GM12878 (cell line): ENCODE results near the gene ARSJ. TPM values are rescaled to one million over a fixed set of nuclear protein-coding genes. Genes with fewer than 3 reads are reported as not detected.
A peak's percentile ranks its signal among the peaks of the same experiment; 100 is the strongest.

Experiments used
- ATAC-seq: fragments of 200-7000 bp; cut with Tn5 transposase; 3 replicates; pipeline ENCODE4 v1.9.1; 2020; ENCODE audit warnings: mild to moderate bottlenecking, moderate library complexity
- Bru-seq: library from RNA; stranded (reverse); fragments of 400-500 nt; gene quantifications from one replicate; lab custom pipeline; 2021; lab: Mats Ljungman, UMichigan
- BruChase-seq, 2 experiments: library from RNA; stranded (reverse); fragments of 400-500 nt; gene quantifications; one replicate each; lab custom pipeline; 2021; lab: Mats Ljungman, UMichigan
- BruUV-seq: library from RNA; stranded (reverse); fragments of 400-500 nt; replicated peaks from 2 replicates; lab custom pipeline; 2021; lab: Mats Ljungman, UMichigan
- CTCF ChIA-PET: fragments of 300-600 bp; sonication (Branson Sonifier 250); formaldehyde crosslinking; extraction: SDS; loops from one replicate; lab custom pipeline; 2021; ENCODE audit warnings: inconsistent platforms; lab: Yijun Ruan, JAX
- POLR2A ChIA-PET: fragments of 350-600 bp; formaldehyde crosslinking; extraction: SDS; loops from one replicate; lab custom pipeline; 2021; ENCODE audit warnings: inconsistent platforms; lab: Charles Lee
- RAD21 ChIA-PET: fragments of 300-600 bp; sonication (Branson Sonifier 250); formaldehyde crosslinking; loops from one replicate; lab custom pipeline; 2023; ENCODE audit warnings: antibody characterized with exemption; ENCODE audit not compliant: unreplicated experiment; lab: Charles Lee
- SMC1A ChIA-PET: fragments of 300-600 bp; sonication (Branson Sonifier 250); formaldehyde crosslinking; loops from one replicate; lab custom pipeline; 2023; ENCODE audit not compliant: unreplicated experiment, uncharacterized antibody; lab: Charles Lee
- DNase-seq: peaks from one replicate; pipeline ENCODE4 v3.0.0-alpha.2; 2011; ENCODE audit warnings: low read depth, low spot score
- FAIRE-seq: peaks from 3 replicates; lab custom pipeline; 2011; peaks lifted over from hg19 to GRCh38; lab: Jason Lieb, UNC
- H2AFZ ChIP-seq: 2 replicates; pipeline ENCODE4 v1.6.0; 2011; ENCODE audit warnings: low read depth, low read length, control low read depth; ENCODE audit not compliant: control insufficient read depth
- H3K27ac ChIP-seq: 2 replicates; pipeline ENCODE4 v1.5.1; 2011; ENCODE audit warnings: control low read depth; ENCODE audit not compliant: control insufficient read depth, insufficient read depth
- H3K27me3 ChIP-seq, 2 experiments: replicated peaks in 1 of 2; 2 replicates each; pipeline versions ENCODE4 v1.6.0 to v1.6.1; 2011; ENCODE audit warnings: low read length in 1 of 2; ENCODE audit not compliant: control insufficient read depth in 2 of 2, insufficient read depth in 2 of 2
- H3K36me3 ChIP-seq, 2 experiments: 2 replicates each; pipeline ENCODE4 v1.5.1; 2011; ENCODE audit warnings: low read length in 1 of 2; ENCODE audit not compliant: control insufficient read depth in 2 of 2, insufficient read depth in 2 of 2
- H3K4me1 ChIP-seq: 2 replicates; pipeline ENCODE4 v1.6.1; 2011; ENCODE audit warnings: mild to moderate bottlenecking, low read length, moderate library complexity, mixed read lengths; ENCODE audit not compliant: control insufficient read depth, insufficient read depth
- H3K4me2 ChIP-seq: 2 replicates; pipeline ENCODE4 v1.6.0; 2011; ENCODE audit warnings: control low read depth; ENCODE audit not compliant: control insufficient read depth, insufficient read depth
- H3K4me3 ChIP-seq: fragments of 200-600 bp; sonication (generic); 2 replicates; pipeline ENCODE4 v1.5.1; 2016
- H3K79me2 ChIP-seq: 2 replicates; pipeline ENCODE4 v1.6.0; 2011; ENCODE audit warnings: low read length; ENCODE audit not compliant: control insufficient read depth, insufficient read depth
- H3K9ac ChIP-seq: 2 replicates; pipeline ENCODE4 v1.8.0; 2011; ENCODE audit warnings: low read length, control low read depth, mixed read lengths; ENCODE audit not compliant: control insufficient read depth, insufficient read depth
- H3K9me3 ChIP-seq: replicated peaks from 3 replicates; pipeline ENCODE4 v1.5.1; 2011; ENCODE audit warnings: mild to moderate bottlenecking, low read length; ENCODE audit not compliant: control insufficient read depth, insufficient read depth
- H4K20me1 ChIP-seq: 2 replicates; pipeline ENCODE4 v1.6.0; 2011; ENCODE audit not compliant: control insufficient read depth, insufficient read depth
- BCL3 ChIP-seq: IDR thresholded peaks from 2 replicates; pipeline ENCODE4 v1.6.1; 2011; ENCODE audit warnings: borderline replicate concordance, low read depth, mild to moderate bottlenecking, moderate library complexity, low read length; ENCODE audit not compliant: insufficient read depth, poor library complexity, severe bottlenecking
- GATAD2B ChIP-seq: fragments of 450-650 bp; conservative IDR thresholded peaks from 2 replicates; pipeline ENCODE4 v1.6.1; 2017; ENCODE audit warnings: low read depth, mild to moderate bottlenecking, moderate library complexity
- HDAC6 ChIP-seq: fragments of 200-600 bp; sonication (generic); IDR thresholded peaks from one replicate; pipeline ENCODE4 v1.8.0; 2017; ENCODE audit warnings: antibody characterized with exemption; ENCODE audit not compliant: unreplicated experiment
- IKZF1 ChIP-seq: fragments of 450-650 bp; conservative IDR thresholded peaks from 2 replicates; pipeline ENCODE4 v1.6.1; 2017; ENCODE audit warnings: antibody characterized with exemption, mild to moderate bottlenecking
- SUZ12 ChIP-seq: fragments of 200-600 bp; sonication (generic); IDR thresholded peaks from one replicate; pipeline ENCODE4 v1.6.1; 2018; ENCODE audit warnings: antibody characterized with exemption, mild to moderate bottlenecking; ENCODE audit not compliant: unreplicated experiment
- WGBS: methylation state at CpG from one replicate; pipeline ENCODE4 v1.1.6; 2016; ENCODE audit warnings: low lambda C conversion rate; ENCODE audit not compliant: insufficient replicate concordance, insufficient coverage; ENCODE audit errors: missing lambda C conversion rate; 5-methylcytosine and 5-hydroxymethylcytosine counted together
- in situ Hi-C: fragments of 300-500 bp; cut with MboI; formaldehyde crosslinking; loops from 9 replicates; pipeline ENCODE4 v1.14.3; 2018; ENCODE audit warnings: mixed read lengths
- intact Hi-C: fragments of 100-400 bp; cut with micrococcal nuclease; formaldehyde crosslinking; loops from one replicate; pipeline ENCODE4 v1.14.2; 2022; ENCODE audit not compliant: unreplicated experiment
- long read RNA-seq, 2 experiments: library from polyadenylated mRNA; unstranded; transcript quantifications; one replicate each; pipeline ENCODE4 v2.0.0, GENCODE V29; 2019 to 2020
- polyA minus RNA-seq, 3 experiments: library from RNA; depleted of rRNA, polyadenylated mRNA; stranded (reverse); fragments of >200 nt; gene quantifications; 2 replicates each; pipeline ENCODE4 v1.2.3, GENCODE V29; 2011
- polyA plus RNA-seq, 11 experiments: library from polyadenylated mRNA; depleted of rRNA in 4 of 11; unstranded in 6 of 11; stranded (reverse) in 5 of 11; fragments of >200 nt; fragmentation: Nextera tagmentation in 4 of 11; fragmentation: Illumina TruSeq in 1 of 11; extraction: Ambion mirVana in 4 of 11; extraction: Trizol in 1 of 11; gene quantifications; 1 replicate in 1 of 11; 2 replicates in 10 of 11; pipeline versions ENCODE4 v1.2.1 to v1.2.3, GENCODE V29; 2011 to 2016; ENCODE audit warnings: inconsistent platforms in 2 of 11, missing spikeins in 2 of 11, low read depth in 1 of 11
- total RNA-seq, 4 experiments: library from RNA; depleted of rRNA in 3 of 4; stranded (reverse); fragments of >200 nt in 3 of 4; fragmentation: Illumina TruSeq in 1 of 4; extraction: Trizol in 1 of 4; gene quantifications; 2 replicates each; pipeline versions ENCODE4 v1.2.1 to v1.2.3, GENCODE V29; 2013 to 2021

Gene ARSJ
- total RNA-seq (2013; cell fraction: nucleolus; rRNA removed) = not detected in 2 replicates
- total RNA-seq (2014; rRNA removed) (under 0.01 TPM in 1 of 2 replicates, not detected in the other), total RNA-seq (2014; rRNA removed; fragmentation: Illumina TruSeq; extraction: Trizol) (not detected in 2 replicates), total RNA-seq (2021) (not detected in 2 replicates), polyA plus RNA-seq (2011; rRNA removed) (0.04 TPM in 1 of 2 replicates, not detected in the other), polyA plus RNA-seq (2014; fragmentation: Illumina TruSeq; extraction: Trizol) (0.03 TPM in 1 of 2 replicates, not detected in the other), polyA plus RNA-seq (2014; fragmentation: Nextera tagmentation; extraction: Ambion mirVana) (under 1 TPM in 1 of 2 experiments, not detected in 1; 0.04 TPM), polyA plus RNA-seq (2014; rRNA removed) (0.08 TPM in 1 of 2 replicates, not detected in the other), polyA plus RNA-seq (2016; fragmentation: Nextera tagmentation; extraction: Ambion mirVana) (under 1 TPM in 1 of 2 experiments, not detected in 1; 0.19 TPM), polyA minus RNA-seq (2011; rRNA and poly(A)+ RNA removed) (not detected in 2 replicates), Bru-seq, nascent RNA (percentile 11 among the genes with signal in this experiment), BruChase-seq, experiment 1, labeled RNA remaining after a 6-hour chase (percentile 13 among the genes with signal in this experiment), BruChase-seq, experiment 2, labeled RNA remaining after a 2-hour chase (percentile 10 among the genes with signal in this experiment)
- not detected for polyA plus RNA-seq (2011; ENCODE audit: low read depth)
- 0.01 and 0.03 TPM in 2 replicates for polyA plus RNA-seq (2011; cell fraction: cytosol; rRNA removed)
- polyA plus RNA-seq (2011; cell fraction: nucleus; rRNA removed) = 0.07 TPM in 1 of 2 replicates, not detected in the other
- polyA plus RNA-seq (2012) = not detected in 2 replicates
- polyA minus RNA-seq (2011; cell fraction: cytosol; rRNA and poly(A)+ RNA removed) = not detected in 2 replicates
- 0.24 TPM in 1 of 2 replicates, not detected in the other for polyA minus RNA-seq (2011; cell fraction: nucleus; rRNA and poly(A)+ RNA removed)
- long read RNA-seq, experiment 1 = 0 reads
- long read RNA-seq, experiment 2 = 0 reads

- no peak within 1 kb of the TSS for H3K9ac ChIP-seq
- ATAC-seq (peak; percentile 86), DNase-seq (no peak), FAIRE-seq (no peak)
- no peaks in the 10 kb centered on the region for H4K20me1 ChIP-seq
- intact Hi-C loops (no loop called here), in situ Hi-C loops (no loop called here)
- H3K79me2 ChIP-seq = no peaks in the 10 kb centered on the region
- 19% methylated on average over 49 of the region's 50 CpGs for WGBS
- peak; percentile 48 for TF ChIP-seq SUZ12
- 0 out of 2 replicates have a peak, but pooled peaks have one; percentile 25 for TF ChIP-seq GATAD2B
- TF ChIP-seq HDAC6 = peak; percentile 49
- TF ChIP-seq IKZF1 = peak; percentile 39; the same call in 1 of the 2 replicates
- no peak for TF ChIP-seq BCL3
- no peaks in the 10 kb centered on the region for H3K4me1 ChIP-seq
- ChIA-PET CTCF (interaction anchor here (0.6 to 1.1 kb wide), 4 partner anchors 12 to 62 kb away, joined by 3 to 5 read pairs (median 4); no protein-coding TSS in a partner anchor), POLR2A (no interaction called here), RAD21 (interaction anchor here (0.5 to 1.1 kb wide), 3 partner anchors 42 to 713 kb away, joined by 3 to 4 read pairs (median 3); no protein-coding TSS in a partner anchor), SMC1A (interaction anchor here (1.2 to 1.4 kb wide), 2 partner anchors 10 to 22 kb away, joined by 3 read pairs; no protein-coding TSS in a partner anchor)
- no peak within 1 kb of the TSS for H2AFZ ChIP-seq
- H3K4me2 ChIP-seq = peak within 1 kb of the TSS; percentile 28; the same call in 1 of the 2 replicates
- no peaks in the 10 kb centered on the region for H3K36me3 ChIP-seq
- no peaks in the 10 kb centered on the region for H3K9me3 ChIP-seq
- peak within 1 kb of the TSS; percentile 57 for H3K4me3 ChIP-seq
- H3K27ac ChIP-seq = no peak within 1 kb of the TSS
- H3K27me3 ChIP-seq = peaks cover 0 to 5% of the 10 kb centered on the region in 2 experiments; a peak in 2 of 4 replicates
- no TSS peak for BruUV-seq
Measured at GRCh38 chr4:113979148-113979904, at the start of gene ARSJ. Gene ARSJ, minus strand, starts transcription at chr4:113979647. Its CDS starts 813 bp downstream, at chr4:113978834.
